ENCODE measurements around the gene TARS3.
"Not testable (repeated sequence)": the region's sequence is repeated elsewhere in the genome, so short reads cannot be mapped to it uniquely, and the experiment has no call there.

- TF ChIP-seq EZH2 (IDR thresholded peaks at IDR 0.05); POLR2AphosphoS5 (IDR thresholded peaks at IDR 0.05; ENCODE audit: borderline replicate concordance, low read depth, low read length); FOXP2 (optimal IDR thresholded peaks at IDR 0.05; ENCODE audit: control extremely low read depth, extremely low read length, insufficient read depth): not testable (repeated sequence)
Observed at GRCh38 chr15:101746716-101747082, 22.4 kb upstream of the TARS3 start.

Measured in SK-N-MC (cell line).